IMR-90 (cell line): Measurements from ENCODE around the gene LRSAM1. TPM values are rescaled to one million over a fixed set of nuclear protein-coding genes. Genes with fewer than 3 reads are reported as not detected.
A peak's percentile ranks its signal among the peaks of the same experiment; 100 is the strongest.

Experiments
- ATAC-seq: fragments of 200-7000 bp; cut with Tn5 transposase; 2 replicates; pipeline ENCODE4 v1.9.1; 2020; ENCODE audit warnings: low read depth, mild to moderate bottlenecking, moderate library complexity
- BruUV-seq: library from RNA; stranded (reverse); fragments of 400-500 nt; replicated peaks from 2 replicates; lab custom pipeline; 2021; lab: Mats Ljungman, UMichigan
- CTCF ChIA-PET: fragments of 300-600 bp; formaldehyde crosslinking; extraction: SDS; loops from one replicate; lab custom pipeline; 2021; ENCODE audit warnings: antibody characterized with exemption; lab: Yijun Ruan, JAX
- POLR2A ChIA-PET: fragments of 300-600 bp; sonication (Branson Sonifier 250); formaldehyde crosslinking; loops from one replicate; lab custom pipeline; 2022; ENCODE audit warnings: antibody characterized with exemption; ENCODE audit not compliant: unreplicated experiment; lab: Charles Lee
- DNase-seq: peaks from one replicate; pipeline ENCODE4 v3.0.0; 2013
- H2AFZ ChIP-seq: replicated peaks from 2 replicates; pipeline ENCODE3; 2013; ENCODE audit warnings: low read length, mild to moderate bottlenecking; ENCODE audit not compliant: poor library complexity
- H2AK5ac ChIP-seq: 2 replicates; pipeline ENCODE4 v1.6.1; 2013; ENCODE audit warnings: low read depth, low read length, inconsistent platforms
- H2AK9ac ChIP-seq: replicated peaks from 2 replicates; pipeline ENCODE3; 2013; ENCODE audit warnings: mild to moderate bottlenecking, low read depth, low read length, moderate library complexity; ENCODE audit not compliant: poor library complexity
- H2BK120ac ChIP-seq: 2 replicates; pipeline ENCODE4 v1.6.1; 2013; ENCODE audit warnings: low read depth, low read length, inconsistent platforms
- H2BK15ac ChIP-seq: 3 replicates; pipeline ENCODE4 v1.6.1; 2013; ENCODE audit warnings: low read depth, low read length, inconsistent platforms
- H2BK20ac ChIP-seq: 2 replicates; pipeline ENCODE4 v1.6.1; 2013; ENCODE audit warnings: low read depth, mild to moderate bottlenecking, inconsistent platforms, low read length, moderate library complexity
- H2BK5ac ChIP-seq: 2 replicates; pipeline ENCODE4 v1.6.1; 2013; ENCODE audit warnings: mild to moderate bottlenecking, low read depth, low read length, inconsistent platforms; ENCODE audit not compliant: poor library complexity, severe bottlenecking
- H3K14ac ChIP-seq: replicated peaks from 2 replicates; pipeline ENCODE4 v1.6.1; 2013; ENCODE audit warnings: low read depth, low read length, inconsistent platforms
- H3K18ac ChIP-seq: 2 replicates; pipeline ENCODE4 v1.6.1; 2013; ENCODE audit warnings: low read depth, low read length, control low read depth
- H3K23ac ChIP-seq: 2 replicates; pipeline ENCODE4 v1.6.1; 2013; ENCODE audit warnings: low read depth, low read length, inconsistent platforms
- H3K27ac ChIP-seq: 2 replicates; pipeline ENCODE4 v1.5.1; 2013; ENCODE audit warnings: mild to moderate bottlenecking, control low read depth, low read length; ENCODE audit not compliant: insufficient read depth
- H3K27me3 ChIP-seq: 2 replicates; pipeline ENCODE4 v1.6.1; 2013; ENCODE audit warnings: low read length; ENCODE audit not compliant: control insufficient read depth, insufficient read depth
- H3K36me3 ChIP-seq: 2 replicates; pipeline ENCODE4 v1.6.1; 2013; ENCODE audit warnings: low read length, mixed read lengths; ENCODE audit not compliant: control insufficient read depth, insufficient read depth
- H3K4ac ChIP-seq: 2 replicates; pipeline ENCODE4 v1.6.1; 2013; ENCODE audit warnings: low read depth, low read length, inconsistent platforms
- H3K4me1 ChIP-seq: 2 replicates; pipeline ENCODE4 v1.6.1; 2013; ENCODE audit warnings: low read length, mixed read lengths; ENCODE audit not compliant: control insufficient read depth, insufficient read depth
- H3K4me2 ChIP-seq: 2 replicates; pipeline ENCODE4 v1.6.1; 2013; ENCODE audit warnings: low read depth, mild to moderate bottlenecking, control low read depth, low read length, moderate library complexity
- H3K4me3 ChIP-seq: 2 replicates; pipeline ENCODE4 v1.5.1; 2013; ENCODE audit warnings: low read depth, mild to moderate bottlenecking, control low read depth, low read length, moderate library complexity; ENCODE audit not compliant: insufficient read depth
- H3K56ac ChIP-seq: 2 replicates; pipeline ENCODE4 v1.6.1; 2013; ENCODE audit warnings: low read length, inconsistent platforms; ENCODE audit not compliant: insufficient read depth; ENCODE audit errors: extremely low read depth
- H3K79me1 ChIP-seq, 2 experiments: 2 replicates each; pipeline ENCODE4 v1.6.1; 2013; ENCODE audit warnings: low read length in 2 of 2, inconsistent platforms in 1 of 2, low read depth in 1 of 2
- H3K9ac ChIP-seq: 2 replicates; pipeline ENCODE4 v1.6.1; 2013; ENCODE audit warnings: low read depth, low read length, control low read depth
- H3K9me1 ChIP-seq: 2 replicates; pipeline ENCODE4 v1.6.1; 2013; ENCODE audit warnings: low read length, inconsistent platforms; ENCODE audit not compliant: insufficient read depth
- H3K9me3 ChIP-seq: 2 replicates; pipeline ENCODE4 v1.6.1; 2013; ENCODE audit warnings: low read length; ENCODE audit not compliant: control insufficient read depth, insufficient read depth
- H4K20me1 ChIP-seq: 2 replicates; pipeline ENCODE4 v1.6.1; 2013; ENCODE audit warnings: low read length, inconsistent platforms; ENCODE audit not compliant: insufficient read depth
- H4K5ac ChIP-seq: 2 replicates; pipeline ENCODE4 v1.6.1; 2013; ENCODE audit warnings: mild to moderate bottlenecking, low read depth, low read length, control low read depth
- H4K8ac ChIP-seq, 2 experiments: 2 replicates each; pipeline ENCODE4 v1.6.1; 2013; ENCODE audit warnings: low read depth in 2 of 2, low read length in 2 of 2, control low read depth in 1 of 2, inconsistent platforms in 1 of 2
- H4K91ac ChIP-seq: 2 replicates; pipeline ENCODE4 v1.6.1; 2013; ENCODE audit warnings: low read depth, low read length, inconsistent platforms; ENCODE audit not compliant: insufficient read depth
- FOS ChIP-seq: fragments of 150-350 bp; IDR thresholded peaks from 2 replicates; pipeline ENCODE4 v1.6.1; 2016; ENCODE audit warnings: low read depth, low read length
- MAZ ChIP-seq: IDR thresholded peaks from 2 replicates; pipeline ENCODE4 v1.6.1; 2012; ENCODE audit warnings: low read depth, mild to moderate bottlenecking, low read length, improper control_type of control experiment, moderate library complexity, borderline replicate concordance
- MXI1 ChIP-seq: IDR thresholded peaks from 2 replicates; pipeline ENCODE4 v1.6.1; 2012; ENCODE audit warnings: low read depth, mild to moderate bottlenecking, low read length, moderate library complexity, borderline replicate concordance
- POLR2A ChIP-seq: IDR thresholded peaks from 2 replicates; pipeline ENCODE4 v1.6.1; 2012; ENCODE audit warnings: mild to moderate bottlenecking, low read depth, low read length
- USF2 ChIP-seq: fragments of 150-350 bp; IDR thresholded peaks from 2 replicates; pipeline ENCODE4 v1.6.1; 2017; ENCODE audit warnings: mild to moderate bottlenecking, antibody characterized with exemption, low read length, low read depth
- WGBS, 2 experiments: methylation state at CpG; one replicate each; pipeline versions ENCODE4 v1.1.5 to v1.1.7; 2013; ENCODE audit warnings: missing lambda C conversion rate in 2 of 2; ENCODE audit not compliant: insufficient read length in 1 of 2; ENCODE audit errors: extremely low coverage in 2 of 2; 5-methylcytosine and 5-hydroxymethylcytosine counted together
- dilution Hi-C: fragments of 300-500 bp; cut with HindIII; formaldehyde crosslinking; loops from one replicate; pipeline ENCODE4 v1.14.3; 2018; ENCODE audit warnings: low sequenced_read_pairs; ENCODE audit not compliant: unreplicated experiment
- in situ Hi-C: fragments of 300-500 bp; cut with MboI; formaldehyde crosslinking; loops from 3 replicates; pipeline ENCODE4 v1.14.3; 2019; ENCODE audit warnings: low sequenced_read_pairs, inconsistent platforms, mixed read lengths
- intact Hi-C: fragments of 100-400 bp; cut with micrococcal nuclease; formaldehyde crosslinking; loops from 2 replicates; pipeline ENCODE4 v1.10.0; 2022
- polyA plus RNA-seq, 3 experiments: library from polyadenylated mRNA; depleted of rRNA; stranded (reverse); fragments of >200 nt; gene quantifications; 2 replicates each; pipeline ENCODE4 v1.2.3, GENCODE V29; 2012; ENCODE audit warnings: low replicate concordance in 1 of 3
- total RNA-seq: library from RNA; depleted of rRNA; stranded (reverse); fragments of >200 nt; gene quantifications from 2 replicates; pipeline ENCODE4 v1.2.3, GENCODE V29; 2012

LRSAM1 gene
- total and polyA plus RNA-seq, 2 of the 4 experiments (the other 2 are of a cell fraction): 3.0 to 9.3 TPM

GRCh38 chr9:127423934-127424675, 27.2 kb upstream of the LRSAM1 start, which contains the start of gene ZNF79:
Gene ZNF79 (plus strand): TSS chr9:127424382. CDS start chr9:127424788, 406 bp downstream.
- H3K14ac ChIP-seq: peak within 1 kb of the TSS; percentile 100

More at GRCh38 chr9:127423934-127424675, 27.2 kb upstream of the LRSAM1 start, which contains the start of gene ZNF79:
- intact Hi-C loops: loop anchor here (2.0 to 10.0 kb wide), 2 partner anchors 199 to 483 kb away; no protein-coding TSS in a partner anchor
- TF ChIP-seq MAZ (0 out of 2 replicates have a peak, but pooled peaks have one; percentile 5), USF2 (peak; percentile 53), MXI1 (peak; percentile 72; the same call in 1 of the 2 replicates), POLR2A (peak; percentile 72), FOS (no peak)
- H3K4me1 ChIP-seq: peaks cover 7% of the 10 kb centered on the region
- peak within 1 kb of the TSS; percentile 99 for H2BK120ac ChIP-seq
- H2BK5ac ChIP-seq: peak within 1 kb of the TSS; percentile 91
- H3K27me3 ChIP-seq: no peaks in the 10 kb centered on the region
- H4K5ac ChIP-seq: peak within 1 kb of the TSS; percentile 86
- peak within 1 kb of the TSS; percentile 96 to 99 for H4K8ac ChIP-seq
- peaks cover 13% of the 10 kb centered on the region; the same call in 1 of the 2 replicates for H4K20me1 ChIP-seq
- ChIA-PET POLR2A (interaction anchor here (0.7 kb wide), 1 partner anchor 20 kb away, joined by 6 read pairs; no protein-coding TSS in a partner anchor), CTCF (no interaction called here)
- peak within 1 kb of the TSS; percentile 96 for H2AK9ac ChIP-seq
- peak within 1 kb of the TSS; percentile 98; the same call in 2 of the 3 replicates for H2BK15ac ChIP-seq
- H3K27ac ChIP-seq: peak within 1 kb of the TSS; percentile 87
- H3K56ac ChIP-seq: peak within 1 kb of the TSS; percentile 100
- peaks cover 9% of the 10 kb centered on the region; the same call in 1 of the 2 replicates for H3K9me1 ChIP-seq
- peak within 1 kb of the TSS; percentile 88 for H3K18ac ChIP-seq
- ATAC-seq (peak; percentile 92), DNase-seq (peak; percentile 88)
- no peaks in the 10 kb centered on the region for H3K9me3 ChIP-seq
- peak within 1 kb of the TSS; percentile 100 for H3K23ac ChIP-seq
- WGBS, 2 experiments: 0% methylated on average over 36 of the region's 54 CpGs; no CpG with 5 or more reads in 1 of the 2 experiments
- peak within 1 kb of the TSS; percentile 100 for H3K4ac ChIP-seq
- H3K4me2 ChIP-seq: peak within 1 kb of the TSS; percentile 97
- peaks cover 4% of the 10 kb centered on the region for H3K36me3 ChIP-seq
- peak within 1 kb of the TSS; percentile 60; the same call in 1 of the 2 replicates for H2AK5ac ChIP-seq
- no TSS peak for BruUV-seq
- H3K9ac ChIP-seq: peak within 1 kb of the TSS; percentile 90
- in situ Hi-C loops: no loop called here
- H3K79me1 ChIP-seq: peaks cover 33 to 60% of the 10 kb centered on the region in 2 experiments
- H4K91ac ChIP-seq: peak within 1 kb of the TSS; percentile 99
- H2BK20ac ChIP-seq: peak within 1 kb of the TSS; percentile 96
- peak within 1 kb of the TSS; percentile 69 for H3K4me3 ChIP-seq
- dilution Hi-C loops: no loop called here
- H2AFZ ChIP-seq: peak within 1 kb of the TSS; percentile 96
